ENCODE measurements around the gene RASSF1. TPM values are rescaled to one million over a fixed set of nuclear protein-coding genes. Genes with fewer than 3 reads are reported as not detected.
A peak's percentile ranks its signal among the peaks of the same experiment; 100 is the strongest.

The RASSF1 gene
- total and polyA plus RNA-seq, 2 of the 4 experiments (the other 2 are of a cell fraction) = 17.4 to 53.4 TPM

- ATAC-seq (ENCODE audit: low read depth) (no peak), DNase-seq (no peak)
- WGBS, 2 experiments (ENCODE audit: extremely low coverage in 2 of 2, insufficient read length in 1 of 2) = 92% methylated on average over 2 of the region's 5 CpGs; no CpG with 5 or more reads in 1 of the 2 experiments
- peaks cover 39 to 68% of the 10 kb centered on the region in 2 experiments for H3K79me1 ChIP-seq (ENCODE audit: low read depth in 1 of 2, low read length in 2 of 2)
- peak overlapping the region; percentile 17 for H3K9ac ChIP-seq (ENCODE audit: low read depth, low read length)
- peak overlapping the region; percentile 1 for H3K4ac ChIP-seq (ENCODE audit: low read depth, low read length)
- H2BK15ac ChIP-seq (ENCODE audit: low read depth, low read length) = no peak overlapping the region
- POLR2A ChIA-PET (ENCODE audit: unreplicated experiment) = no interaction called here
- no peak overlapping the region for H4K91ac ChIP-seq (ENCODE audit: insufficient read depth, low read depth, low read length)
- H2AFZ ChIP-seq (replicated peaks; ENCODE audit: low read length, poor library complexity) = no peak overlapping the region
- H4K20me1 ChIP-seq (ENCODE audit: insufficient read depth, low read length) = peaks cover 51% of the 10 kb centered on the region
- intact Hi-C loops (cut with micrococcal nuclease) (no loop called here), dilution Hi-C loops (cut with HindIII; ENCODE audit: low sequenced_read_pairs, unreplicated experiment) (no loop called here), in situ Hi-C loops (cut with MboI; ENCODE audit: low sequenced_read_pairs) (loop anchor here (25.0 kb wide), 3 partner anchors 1053 to 1828 kb away; partner anchors contain the start of genes ABHD14B, GPR62, MANF and PCBP4)
- H2BK20ac ChIP-seq (ENCODE audit: low read depth, low read length) = no peak overlapping the region
- peak overlapping the region in 1 of 2 experiments; percentile 15; a peak in 1 of 4 replicates for H4K8ac ChIP-seq (ENCODE audit: low read depth in 2 of 2, low read length in 2 of 2)
- H3K27ac ChIP-seq (ENCODE audit: insufficient read depth, low read length) = no peak overlapping the region
- H3K18ac ChIP-seq (ENCODE audit: low read depth, low read length) = no peak overlapping the region
- CTCF ChIA-PET = interaction anchor here (0.7 to 1.0 kb wide), 2 partner anchors 75 to 81 kb away, joined by 3 read pairs; no protein-coding TSS in a partner anchor
- no peaks in the 10 kb centered on the region for H3K27me3 ChIP-seq (ENCODE audit: control insufficient read depth, insufficient read depth, low read length)
- no peak overlapping the region for H2AK5ac ChIP-seq (ENCODE audit: low read depth, low read length)
- H3K14ac ChIP-seq (replicated peaks; ENCODE audit: low read depth, low read length) = 0 out of 2 replicates have a peak overlapping the region, but pooled peaks have one; percentile 14
- TF ChIP-seq CEBPB (IDR thresholded peaks at IDR 0.05; ENCODE audit: low read depth, low read length) (no peak), MAFK (IDR thresholded peaks at IDR 0.05; ENCODE audit: low read depth, low read length) (no peak), MAZ (IDR thresholded peaks at IDR 0.05; ENCODE audit: borderline replicate concordance, low read depth, low read length) (no peak), ELK1 (IDR thresholded peaks at IDR 0.05; ENCODE audit: borderline replicate concordance, low read depth, low read length) (no peak), CHD1 (IDR thresholded peaks at IDR 0.05; ENCODE audit: low read depth, low read length) (no peak), RFX5 (IDR thresholded peaks at IDR 0.05; ENCODE audit: low read depth, low read length) (no peak), NFE2L2 (IDR thresholded peaks at IDR 0.05; ENCODE audit: low read depth, low read length) (no peak), RCOR1 (IDR thresholded peaks at IDR 0.05; ENCODE audit: insufficient replicate concordance, low read length) (no peak), CTCF (conservative IDR thresholded peaks at IDR 0.05; ENCODE audit: low read depth, low read length) (no peak), USF2 (IDR thresholded peaks at IDR 0.05; ENCODE audit: low read depth, low read length) (no peak)
- H3K36me3 ChIP-seq (ENCODE audit: control insufficient read depth, insufficient read depth, low read length) = peaks cover 29% of the 10 kb centered on the region
- peak overlapping the region; percentile 86 for H3K23ac ChIP-seq (ENCODE audit: low read depth, low read length)
- no peaks in the 10 kb centered on the region for H3K9me3 ChIP-seq (ENCODE audit: control insufficient read depth, insufficient read depth, low read length)
- no peak overlapping the region for H2BK120ac ChIP-seq (ENCODE audit: low read depth, low read length)
- H3K4me2 ChIP-seq (ENCODE audit: low read depth, low read length) = peak overlapping the region; percentile 48
- peaks cover 23% of the 10 kb centered on the region for H3K9me1 ChIP-seq (ENCODE audit: insufficient read depth, low read length)
- H3K4me3 ChIP-seq (ENCODE audit: insufficient read depth, low read depth, low read length) = no peak overlapping the region
- no peak overlapping the region for H4K5ac ChIP-seq (ENCODE audit: low read depth, low read length)
- H3K4me1 ChIP-seq (ENCODE audit: control insufficient read depth, insufficient read depth, low read length) = peaks cover 19% of the 10 kb centered on the region
- no peak overlapping the region for H2AK9ac ChIP-seq (replicated peaks; ENCODE audit: low read depth, low read length, poor library complexity)
- no peak overlapping the region for H2BK5ac ChIP-seq (ENCODE audit: low read depth, low read length, poor library complexity, severe bottlenecking)
- BruUV-seq (replicated peaks) = no TSS peak
- H3K56ac ChIP-seq (ENCODE audit: extremely low read depth, insufficient read depth, low read length) = no peak overlapping the region
Observed at GRCh38 chr3:50334339-50335075, 6.1 kb downstream of the RASSF1 start.

All from IMR-90 (cell line).